Measurements from ENCODE around the gene RAB38.

The RAB38 gene

GRCh38 chr11:88152381-88152780 is 22.9 kb downstream of the RAB38 start:
- POLR2A ChIA-PET: no interaction called here
- no peak for TF ChIP-seq CTCF (IDR thresholded peaks at IDR 0.05; ENCODE audit: insufficient read depth, low read length, missing control alignments)
- no peak for DNase-seq (ENCODE audit: low read depth, low spot score)
- no peak overlapping the region for H3K4me3 ChIP-seq (ENCODE audit: low read depth, low read length)
- CTCF ChIA-PET: no interaction called here

- CTCF ChIA-PET: interaction anchor here (1.3 kb wide), 1 partner anchor 392 kb away, joined by 3 read pairs; no protein-coding TSS in a partner anchor
- TF ChIP-seq CTCF (IDR thresholded peaks at IDR 0.05; ENCODE audit: insufficient read depth, low read length, missing control alignments): no peak
- H3K4me3 ChIP-seq (ENCODE audit: low read depth, low read length): no peak overlapping the region
- no peak for DNase-seq (ENCODE audit: low read depth, low spot score)
- POLR2A ChIA-PET: no interaction called here
Measured at GRCh38 chr11:88151709-88152265, 23.5 kb downstream of the RAB38 start.

- DNase-seq (ENCODE audit: low read depth, low spot score): no peak
- no peak overlapping the region for H3K4me3 ChIP-seq (ENCODE audit: low read depth, low read length)
- CTCF ChIA-PET: no interaction called here
- no peak for TF ChIP-seq CTCF (IDR thresholded peaks at IDR 0.05; ENCODE audit: insufficient read depth, low read length, missing control alignments)
- POLR2A ChIA-PET: no interaction called here
Measured at GRCh38 chr11:88146106-88146505, 29.1 kb downstream of the RAB38 start.

GRCh38 chr11:88139865-88140264 is 35.4 kb downstream of the RAB38 start:
- no peak for TF ChIP-seq CTCF (IDR thresholded peaks at IDR 0.05; ENCODE audit: insufficient read depth, low read length, missing control alignments)
- CTCF ChIA-PET: no interaction called here
- H3K4me3 ChIP-seq (ENCODE audit: low read depth, low read length): no peak overlapping the region
- no peak for DNase-seq (ENCODE audit: low read depth, low spot score)
- POLR2A ChIA-PET: no interaction called here

- POLR2A ChIA-PET: no interaction called here
- H3K4me3 ChIP-seq (ENCODE audit: low read depth, low read length): no peak overlapping the region
- no peak for TF ChIP-seq CTCF (IDR thresholded peaks at IDR 0.05; ENCODE audit: insufficient read depth, low read length, missing control alignments)
- CTCF ChIA-PET: no interaction called here
- no peak for DNase-seq (ENCODE audit: low read depth, low spot score)
Measured at GRCh38 chr11:88131764-88132470, 43.3 kb downstream of the RAB38 start.

GRCh38 chr11:88122956-88123355 is 52.3 kb downstream of the RAB38 start:
- ChIA-PET CTCF (no interaction called here), POLR2A (no interaction called here)
- H3K4me3 ChIP-seq (ENCODE audit: low read depth, low read length): no peak overlapping the region
- no peak for TF ChIP-seq CTCF (IDR thresholded peaks at IDR 0.05; ENCODE audit: insufficient read depth, low read length, missing control alignments)
- DNase-seq (ENCODE audit: low read depth, low spot score): no peak

Data from AG04449 (cell line).